SJSA1 (cell line): ENCODE data around the gene PLCB1. TPM values are rescaled to one million over a fixed set of nuclear protein-coding genes. Genes with fewer than 3 reads are reported as not detected.

Experiments used
- DNase-seq, 2 experiments: peaks; one replicate each; pipeline ENCODE4 v3.0.0-alpha.2; 2015 to 2020; ENCODE audit warnings: low spot score in 2 of 2, low read depth in 1 of 2
- H3K27ac ChIP-seq: fragments of 250-450 bp; sonication (Bioruptor Pico); 2 replicates; pipeline ENCODE4 v1.5.1; 2020; ENCODE audit warnings: mild to moderate bottlenecking, moderate library complexity
- H3K27me3 ChIP-seq: fragments of 250-450 bp; sonication (Bioruptor Pico); replicated peaks from 2 replicates; pipeline ENCODE4 v1.5.1; 2020; ENCODE audit warnings: mild to moderate bottlenecking, moderate library complexity
- H3K36me3 ChIP-seq: fragments of 250-450 bp; sonication (Bioruptor Pico); 2 replicates; pipeline ENCODE4 v1.5.1; 2020; ENCODE audit warnings: mild to moderate bottlenecking
- H3K4me1 ChIP-seq: fragments of 250-450 bp; sonication (Bioruptor Pico); replicated peaks from 2 replicates; pipeline ENCODE4 v1.6.1; 2021; ENCODE audit warnings: mild to moderate bottlenecking
- H3K4me3 ChIP-seq: fragments of 250-450 bp; sonication (Bioruptor Pico); 2 replicates; pipeline ENCODE4 v1.5.1; 2020; ENCODE audit warnings: mild to moderate bottlenecking
- H3K9me3 ChIP-seq: fragments of 250-450 bp; sonication (Bioruptor Pico); replicated peaks from 2 replicates; pipeline ENCODE4 v1.5.1; 2020; ENCODE audit warnings: mild to moderate bottlenecking
- total RNA-seq: library from RNA; depleted of rRNA; stranded (reverse); fragments of >200 nt; shearing (Covaris generic); gene quantifications from 2 replicates; pipeline ENCODE4 v1.2.3, GENCODE V29; 2014

PLCB1 gene
- total RNA-seq, 1 experiment from 2014 or later = 10.0 TPM

GRCh38 chr20:8854571-8854970 lies 722.5 kb downstream of the PLCB1 start:
- H3K4me3 ChIP-seq = no peak overlapping the region
- no peaks in the 10 kb centered on the region for H3K27me3 ChIP-seq
- no peaks in the 10 kb centered on the region for H3K9me3 ChIP-seq
- no peak for DNase-seq
- peaks cover 8% of the 10 kb centered on the region for H3K4me1 ChIP-seq
- no peaks in the 10 kb centered on the region for H3K36me3 ChIP-seq
- H3K27ac ChIP-seq = no peak overlapping the region

- no peak for DNase-seq
- H3K27ac ChIP-seq = no peak overlapping the region
These were observed 723.2 kb downstream of the PLCB1 start for GRCh38 chr20:8855315-8855714.

GRCh38 chr20:8856668-8857067 lies 724.6 kb downstream of the PLCB1 start:
- no peaks in the 10 kb centered on the region for H3K27me3 ChIP-seq
- peaks cover 8% of the 10 kb centered on the region for H3K4me1 ChIP-seq
- no peaks in the 10 kb centered on the region for H3K9me3 ChIP-seq
- DNase-seq = no peak
- no peak overlapping the region for H3K4me3 ChIP-seq
- no peaks in the 10 kb centered on the region for H3K36me3 ChIP-seq
- no peak overlapping the region for H3K27ac ChIP-seq

More at GRCh38 chr20:8855315-8855714, 723.2 kb downstream of the PLCB1 start:
- peaks cover 8% of the 10 kb centered on the region for H3K4me1 ChIP-seq
- H3K4me3 ChIP-seq = no peak overlapping the region
- no peaks in the 10 kb centered on the region for H3K27me3 ChIP-seq
- no peaks in the 10 kb centered on the region for H3K36me3 ChIP-seq
- no peaks in the 10 kb centered on the region for H3K9me3 ChIP-seq

GRCh38 chr20:8858181-8858787 lies 726.2 kb downstream of the PLCB1 start:
- H3K36me3 ChIP-seq = no peaks in the 10 kb centered on the region
- no peak overlapping the region for H3K4me3 ChIP-seq
- no peaks in the 10 kb centered on the region for H3K27me3 ChIP-seq
- no peaks in the 10 kb centered on the region for H3K9me3 ChIP-seq
- H3K27ac ChIP-seq = no peak overlapping the region
- no peak for DNase-seq
- peaks cover 8% of the 10 kb centered on the region for H3K4me1 ChIP-seq

- Histone ChIP-seq H3K4me1 (no peaks in the 10 kb centered on the region), H3K9me3 (no peaks in the 10 kb centered on the region), H3K27me3 (no peaks in the 10 kb centered on the region), H3K27ac (no peak overlapping the region), H3K36me3 (no peaks in the 10 kb centered on the region), H3K4me3 (no peak overlapping the region)
- no peak for DNase-seq
These were observed 728.0 kb downstream of the PLCB1 start for GRCh38 chr20:8860011-8860495.

- Histone ChIP-seq H3K27me3 (no peaks in the 10 kb centered on the region), H3K27ac (no peak overlapping the region), H3K4me3 (no peak overlapping the region), H3K9me3 (no peaks in the 10 kb centered on the region), H3K36me3 (no peaks in the 10 kb centered on the region), H3K4me1 (no peaks in the 10 kb centered on the region)
- DNase-seq = no peak
These were observed 730.0 kb downstream of the PLCB1 start for GRCh38 chr20:8862092-8862491.

GRCh38 chr20:8865636-8866035 lies 733.6 kb downstream of the PLCB1 start:
- H3K9me3 ChIP-seq = no peaks in the 10 kb centered on the region
- no peak overlapping the region for H3K4me3 ChIP-seq
- no peaks in the 10 kb centered on the region for H3K36me3 ChIP-seq
- H3K27me3 ChIP-seq = no peaks in the 10 kb centered on the region
- H3K27ac ChIP-seq = no peak overlapping the region
- DNase-seq = no peak
- no peaks in the 10 kb centered on the region for H3K4me1 ChIP-seq

- Histone ChIP-seq H3K4me3 (no peak overlapping the region), H3K36me3 (no peaks in the 10 kb centered on the region), H3K9me3 (no peaks in the 10 kb centered on the region), H3K27ac (no peak overlapping the region), H3K4me1 (no peaks in the 10 kb centered on the region), H3K27me3 (no peaks in the 10 kb centered on the region)
- no peak for DNase-seq
These were observed 735.1 kb downstream of the PLCB1 start for GRCh38 chr20:8867038-8867740.

- H3K27ac ChIP-seq = no peak overlapping the region
- H3K4me3 ChIP-seq = no peak overlapping the region
- H3K4me1 ChIP-seq = peaks cover 1% of the 10 kb centered on the region; the same call in 1 of the 2 replicates
- DNase-seq = no peak
- H3K27me3 ChIP-seq = no peaks in the 10 kb centered on the region
- no peaks in the 10 kb centered on the region for H3K36me3 ChIP-seq
- no peaks in the 10 kb centered on the region for H3K9me3 ChIP-seq
These were observed 738.6 kb downstream of the PLCB1 start for GRCh38 chr20:8870652-8871051.

- H3K4me1 ChIP-seq = peaks cover 8% of the 10 kb centered on the region; the same call in 1 of the 2 replicates
- no peak overlapping the region for H3K4me3 ChIP-seq
- H3K36me3 ChIP-seq = no peaks in the 10 kb centered on the region
- no peaks in the 10 kb centered on the region for H3K27me3 ChIP-seq
- H3K9me3 ChIP-seq = no peaks in the 10 kb centered on the region
- DNase-seq = no peak
- no peak overlapping the region for H3K27ac ChIP-seq
These were observed 742.4 kb downstream of the PLCB1 start for GRCh38 chr20:8874437-8874836.

GRCh38 chr20:8875586-8875985 lies 743.5 kb downstream of the PLCB1 start:
- Histone ChIP-seq H3K27me3 (no peaks in the 10 kb centered on the region), H3K4me1 (peaks cover 8% of the 10 kb centered on the region; the same call in 1 of the 2 replicates), H3K36me3 (no peaks in the 10 kb centered on the region), H3K9me3 (no peaks in the 10 kb centered on the region), H3K27ac (no peak overlapping the region), H3K4me3 (no peak overlapping the region)
- DNase-seq = peak in 1 of 2 experiments; percentile 10

- Histone ChIP-seq H3K4me1 (peaks cover 8% of the 10 kb centered on the region; the same call in 1 of the 2 replicates), H3K9me3 (no peaks in the 10 kb centered on the region), H3K36me3 (no peaks in the 10 kb centered on the region), H3K27ac (no peak overlapping the region), H3K27me3 (no peaks in the 10 kb centered on the region), H3K4me3 (no peak overlapping the region)
- DNase-seq = no peak
These were observed 744.3 kb downstream of the PLCB1 start for GRCh38 chr20:8876366-8876765.

GRCh38 chr20:8877294-8877693 lies 745.2 kb downstream of the PLCB1 start:
- no peaks in the 10 kb centered on the region for H3K36me3 ChIP-seq
- H3K4me3 ChIP-seq = no peak overlapping the region
- H3K27me3 ChIP-seq = no peaks in the 10 kb centered on the region
- no peak overlapping the region for H3K27ac ChIP-seq
- DNase-seq = no peak
- no peaks in the 10 kb centered on the region for H3K9me3 ChIP-seq
- H3K4me1 ChIP-seq = peaks cover 8% of the 10 kb centered on the region; the same call in 1 of the 2 replicates

- no peak for DNase-seq
- H3K27ac ChIP-seq = no peak overlapping the region
- H3K27me3 ChIP-seq = no peaks in the 10 kb centered on the region
- H3K9me3 ChIP-seq = no peaks in the 10 kb centered on the region
- H3K36me3 ChIP-seq = no peaks in the 10 kb centered on the region
- H3K4me3 ChIP-seq = no peak overlapping the region
- peaks cover 8% of the 10 kb centered on the region; the same call in 1 of the 2 replicates for H3K4me1 ChIP-seq
These were observed 747.6 kb downstream of the PLCB1 start for GRCh38 chr20:8879669-8880068.
